Measurements from ENCODE around the gene PARP11.

GRCh38 chr12:3775385-3776035, 97.7 kb downstream of the PARP11 start:
- TF ChIP-seq CTCF (IDR thresholded peaks at IDR 0.05; ENCODE audit: low read depth, low read length) (no peak), EZH2phosphoT487 (IDR thresholded peaks at IDR 0.05; ENCODE audit: low read depth) (no peak)
